Subcutaneous abdominal adipose tissue (tissue), 5 donors: ENCODE data around the gene PPP6R2.
A peak's percentile ranks its signal among the peaks of the same experiment; 100 is the strongest.

Experiments used
- H3K27ac ChIP-seq: one replicate; pipeline ENCODE4 v1.7.0; 2013; ENCODE audit warnings: low read depth, mild to moderate bottlenecking, inconsistent platforms, low read length, moderate library complexity
- H3K27me3 ChIP-seq, 5 donors: one replicate each; pipeline ENCODE4 v1.7.0; 2013; ENCODE audit warnings: low read length in 5 of 5, inconsistent platforms in 1 of 5; ENCODE audit not compliant: control insufficient read depth in 5 of 5, insufficient read depth in 4 of 5
- H3K36me3 ChIP-seq, 5 donors: one replicate each; pipeline ENCODE4 v1.7.0; 2013; ENCODE audit warnings: low read length in 5 of 5; ENCODE audit not compliant: control insufficient read depth in 5 of 5, insufficient read depth in 5 of 5
- H3K4me1 ChIP-seq, 5 donors: one replicate each; pipeline ENCODE4 v1.7.0; 2013; ENCODE audit warnings: low read length in 5 of 5, mild to moderate bottlenecking in 3 of 5, moderate library complexity in 1 of 5; ENCODE audit not compliant: control insufficient read depth in 5 of 5, insufficient read depth in 5 of 5
- H3K4me3 ChIP-seq, 5 donors: one replicate each; pipeline ENCODE4 v1.7.0; 2013; ENCODE audit warnings: low read length in 5 of 5, low read depth in 1 of 5
- H3K9ac ChIP-seq, 5 donors: one replicate each; pipeline ENCODE4 v1.7.0; 2013; ENCODE audit warnings: low read length in 5 of 5, mild to moderate bottlenecking in 4 of 5, moderate library complexity in 3 of 5
- H3K9me3 ChIP-seq, 5 donors: one replicate each; pipeline ENCODE4 v1.7.0; 2013; ENCODE audit warnings: low read length in 5 of 5; ENCODE audit not compliant: control insufficient read depth in 5 of 5
- donor health status: healthy.
- donor health status: healthy.
- donor health status: healthy.
- donor health status: healthy.
- donor health status: healthy.

PPP6R2 gene

DNA sequence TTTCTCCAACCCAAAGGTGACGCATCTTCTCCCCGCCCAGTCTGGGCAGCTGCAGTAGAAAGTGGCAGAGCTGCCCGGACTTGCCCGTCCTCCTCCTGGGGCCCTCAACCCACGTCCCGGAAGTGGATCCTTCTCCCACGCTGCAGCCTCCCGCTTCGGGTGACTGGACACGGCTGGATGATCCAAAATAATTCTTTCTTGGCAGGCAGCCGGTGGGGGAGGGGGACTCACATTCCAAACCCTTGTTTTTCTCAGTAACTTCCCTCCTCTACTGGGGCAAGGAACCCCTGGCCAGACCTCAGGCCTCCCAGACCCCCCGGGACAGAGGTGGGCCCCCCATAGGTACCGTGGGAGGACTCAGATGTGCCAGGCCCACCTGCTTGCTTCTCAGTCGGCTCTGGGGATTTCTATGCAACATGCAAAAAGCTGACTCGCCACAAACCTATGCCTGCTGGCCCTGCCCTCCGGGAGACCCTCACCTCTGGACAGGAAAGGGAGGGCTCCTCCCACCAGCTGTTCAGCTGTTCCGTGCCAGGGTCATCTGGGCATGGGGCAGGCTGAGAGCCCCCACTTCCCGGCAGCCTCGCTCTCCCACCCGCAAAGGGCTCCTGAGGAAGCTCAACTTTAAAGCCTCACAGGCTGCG, 37.1 kb upstream of the PPP6R2 start:
- Histone ChIP-seq H3K4me1 (peaks cover 8 to 85% (median 74%) of the 10 kb centered on the region in 5 donors), H3K27me3 (no peaks in the 10 kb centered on the region), H3K36me3 (peaks cover 0 to 5% (median 0%) of the 10 kb centered on the region in 5 donors), H3K4me3 (peak overlapping the region; percentile 64 to 88 (median 82)), H3K9me3 (no peaks in the 10 kb centered on the region), H3K9ac (peak overlapping the region; percentile 56 to 94 (median 88)), H3K27ac (peak overlapping the region; percentile 94)

DNA sequence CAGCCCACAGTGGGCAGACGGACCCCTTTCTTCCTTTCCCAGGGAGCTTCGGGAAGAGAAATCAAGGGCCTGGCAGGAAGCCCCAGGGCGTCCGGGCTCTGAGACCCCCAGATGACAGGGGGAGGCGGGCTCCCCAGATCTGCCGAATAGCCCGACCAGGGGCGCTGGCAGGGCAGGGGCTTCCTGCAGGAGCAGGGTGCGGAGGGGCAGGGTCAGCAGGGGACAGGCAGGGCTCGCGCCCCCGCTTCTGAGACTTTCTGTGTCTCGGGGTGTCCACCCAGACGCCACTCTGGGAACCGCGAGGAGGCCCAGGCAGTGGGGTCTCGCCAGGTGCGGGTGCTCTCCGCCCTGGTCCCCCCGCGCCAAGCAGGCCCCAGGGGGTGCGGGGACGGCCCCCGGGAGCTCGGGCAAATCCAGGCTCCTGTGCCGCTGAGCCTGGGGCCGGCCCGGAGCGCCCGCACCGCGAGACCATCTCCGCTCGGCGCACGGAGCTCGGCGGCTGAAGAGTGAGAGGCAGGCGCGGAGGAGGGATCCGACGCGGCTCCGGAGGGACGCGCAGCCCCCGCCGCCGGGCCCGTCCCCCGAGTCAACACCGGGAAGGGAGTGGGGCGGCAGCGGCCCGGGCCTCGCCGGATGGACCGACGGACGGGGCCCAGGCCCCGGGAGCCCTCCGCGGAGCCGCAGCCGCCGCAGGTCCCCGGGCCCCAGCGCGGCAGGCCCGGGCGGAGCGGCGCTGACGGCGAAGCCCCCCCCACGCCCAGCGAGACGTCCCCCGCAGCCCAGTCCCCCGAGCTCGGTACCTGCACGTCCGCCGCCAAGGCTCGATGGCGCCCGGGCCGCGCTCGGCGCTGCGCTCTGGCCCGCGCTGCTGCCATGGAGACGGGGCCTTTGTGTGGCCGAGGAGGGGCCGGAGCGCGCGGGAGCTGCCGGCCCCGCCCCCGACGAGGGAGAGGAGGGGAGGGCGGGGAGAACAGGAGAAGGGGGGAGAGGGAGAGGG, 36.1 kb upstream of the PPP6R2 start, which contains the start of gene PLXNB2:
Gene PLXNB2 (minus strand): TSS at position 894 of the 997 bp plus-strand sequence. CDS start 17,062 bp downstream, outside the sequence.
- no peaks in the 10 kb centered on the region for H3K9me3 ChIP-seq
- peaks cover 0 to 8% (median 0%) of the 10 kb centered on the region in 5 donors for H3K36me3 ChIP-seq
- peaks cover 8 to 75% (median 64%) of the 10 kb centered on the region in 5 donors for H3K4me1 ChIP-seq
- H3K9ac ChIP-seq, result peak within 1 kb of the TSS in 4 of 5 donors; percentile 87 to 94 (median 90)
- no peaks in the 10 kb centered on the region for H3K27me3 ChIP-seq
- H3K27ac ChIP-seq, result peak within 1 kb of the TSS; percentile 94
- peak within 1 kb of the TSS; percentile 35 to 88 (median 82) for H3K4me3 ChIP-seq

GRCh38 chr22:50307890-50308596, 35.1 kb upstream of the PPP6R2 start:
- Histone ChIP-seq H3K36me3 (peaks cover 0 to 10% (median 0%) of the 10 kb centered on the region in 5 donors), H3K9me3 (no peaks in the 10 kb centered on the region), H3K27me3 (no peaks in the 10 kb centered on the region), H3K9ac (peak overlapping the region in 2 of 5 donors; percentile 35 to 53), H3K4me1 (peaks cover 8 to 65% (median 54%) of the 10 kb centered on the region in 5 donors), H3K27ac (peak overlapping the region; percentile 57), H3K4me3 (peak overlapping the region in 2 of 5 donors; percentile 2 to 42)

GRCh38 chr22:50308597-50308935, 34.6 kb upstream of the PPP6R2 start:
- H3K27ac ChIP-seq, result peak overlapping the region; percentile 57
- H3K4me1 ChIP-seq, result peaks cover 7 to 60% (median 50%) of the 10 kb centered on the region in 5 donors
- H3K9ac ChIP-seq, result peak overlapping the region in 2 of 5 donors; percentile 53 to 59
- no peaks in the 10 kb centered on the region for H3K9me3 ChIP-seq
- no peaks in the 10 kb centered on the region for H3K27me3 ChIP-seq
- H3K4me3 ChIP-seq, result peak overlapping the region in 2 of 5 donors; percentile 17 to 42
- H3K36me3 ChIP-seq, result peaks cover 0 to 10% (median 0%) of the 10 kb centered on the region in 5 donors

GRCh38 chr22:50308986-50309600, 34.0 kb upstream of the PPP6R2 start:
- peaks cover 0 to 9% (median 0%) of the 10 kb centered on the region in 5 donors for H3K36me3 ChIP-seq
- peak overlapping the region in 1 of 5 donors; percentile 17 for H3K4me3 ChIP-seq
- peaks cover 7 to 57% (median 49%) of the 10 kb centered on the region in 5 donors for H3K4me1 ChIP-seq
- no peaks in the 10 kb centered on the region for H3K9me3 ChIP-seq
- H3K27ac ChIP-seq, result peak overlapping the region; percentile 57
- no peaks in the 10 kb centered on the region for H3K27me3 ChIP-seq
- H3K9ac ChIP-seq, result peak overlapping the region in 3 of 5 donors; percentile 15 to 59 (median 53)

GRCh38 chr22:50309601-50309991, 33.5 kb upstream of the PPP6R2 start:
- H3K9me3 ChIP-seq, result no peaks in the 10 kb centered on the region
- H3K36me3 ChIP-seq, result peaks cover 0 to 8% (median 0%) of the 10 kb centered on the region in 5 donors
- H3K9ac ChIP-seq, result peak overlapping the region in 1 of 5 donors; percentile 59
- H3K4me1 ChIP-seq, result peaks cover 7 to 58% (median 50%) of the 10 kb centered on the region in 5 donors
- no peak overlapping the region for H3K4me3 ChIP-seq
- H3K27ac ChIP-seq, result no peak overlapping the region
- no peaks in the 10 kb centered on the region for H3K27me3 ChIP-seq

DNA sequence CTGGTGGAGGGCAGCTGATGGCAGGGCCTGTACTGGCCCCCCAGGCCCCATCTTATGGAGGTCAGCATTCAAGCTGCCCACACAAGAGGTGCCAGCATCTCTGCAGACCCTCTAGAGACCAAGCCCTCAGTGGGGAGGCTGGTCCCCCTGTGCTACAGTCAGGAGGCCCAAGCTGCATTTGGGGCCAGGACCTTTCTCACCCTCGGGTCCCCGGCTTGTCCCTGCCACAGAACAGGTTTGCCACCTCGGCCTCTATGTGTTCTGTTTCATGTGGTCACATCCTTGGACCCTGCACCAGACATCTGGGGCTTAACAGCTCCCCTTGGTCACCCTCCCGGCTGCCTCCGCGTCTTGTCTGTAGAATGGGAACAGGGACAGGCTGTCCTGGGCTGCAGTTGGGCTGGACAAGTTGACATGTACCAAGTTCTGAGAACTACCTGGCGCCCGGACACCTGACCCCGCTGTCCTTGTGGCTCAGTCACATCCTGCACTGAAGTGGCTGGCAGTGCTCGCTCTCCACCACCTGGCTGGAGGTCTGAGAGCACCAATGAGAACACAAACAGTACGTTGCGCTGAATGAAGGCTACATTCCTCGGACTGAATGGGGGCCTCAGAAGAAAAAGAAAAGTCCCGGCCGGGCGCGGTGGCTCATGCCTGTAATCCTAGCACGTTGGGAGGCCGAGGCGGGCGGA, 33.0 kb upstream of the PPP6R2 start:
- Histone ChIP-seq H3K9ac (no peak overlapping the region), H3K36me3 (peaks cover 0 to 8% (median 0%) of the 10 kb centered on the region in 5 donors), H3K4me3 (no peak overlapping the region), H3K4me1 (peaks cover 7 to 58% (median 50%) of the 10 kb centered on the region in 5 donors), H3K27ac (no peak overlapping the region), H3K9me3 (no peaks in the 10 kb centered on the region), H3K27me3 (no peaks in the 10 kb centered on the region)

- Histone ChIP-seq H3K27ac (no peak overlapping the region), H3K4me3 (no peak overlapping the region), H3K4me1 (peaks cover 5 to 51% (median 44%) of the 10 kb centered on the region in 5 donors), H3K36me3 (peaks cover 0 to 8% (median 0%) of the 10 kb centered on the region in 5 donors), H3K9me3 (no peaks in the 10 kb centered on the region), H3K9ac (no peak overlapping the region), H3K27me3 (no peaks in the 10 kb centered on the region)
Measured at GRCh38 chr22:50310949-50311444, 32.1 kb upstream of the PPP6R2 start.
